Heart left ventricle (tissue), 16 donors: ENCODE measurements around the gene DESI1. TPM values are rescaled to one million over a fixed set of nuclear protein-coding genes. Genes with fewer than 3 reads are reported as not detected.

Experiments used
- ATAC-seq, 4 donors: fragments of 200-7000 bp; cut with Tn5 transposase; one replicate each; pipeline ENCODE4 v1.9.1; 2020 to 2022; ENCODE audit warnings: moderate library complexity in 4 of 4, mild to moderate bottlenecking in 3 of 4, moderate number of reproducible peaks in 1 of 4
- DNase-seq, 5 donors: peaks; one replicate each; pipeline ENCODE4 v3.0.0-alpha.2; 2020
- H3K27ac ChIP-seq, 12 donors: fragments of 200-600 bp; sonication (generic) in 4 of 12; one replicate each; pipeline versions ENCODE4 v1.5.0 to v1.8.0; 2016 to 2022; ENCODE audit warnings: mild to moderate bottlenecking in 2 of 12
- H3K27me3 ChIP-seq, 9 donors: fragments of 200-600 bp; sonication (generic) in 2 of 9; one replicate each; pipeline versions ENCODE4 v1.5.1 to v1.8.0; 2016 to 2022; ENCODE audit warnings: mild to moderate bottlenecking in 3 of 9
- H3K36me3 ChIP-seq, 9 donors: fragments of 200-600 bp; sonication (generic) in 2 of 9; one replicate each; pipeline versions ENCODE4 v1.5.0 to v1.8.0; 2018 to 2022; ENCODE audit warnings: mild to moderate bottlenecking in 2 of 9
- H3K4me1 ChIP-seq, 12 donors: fragments of 200-600 bp; sonication (generic) in 4 of 12; one replicate each; pipeline versions ENCODE4 v1.5.0 to v1.8.0; 2016 to 2022; ENCODE audit warnings: mild to moderate bottlenecking in 3 of 12
- H3K4me3 ChIP-seq, 12 donors: fragments of 200-600 bp; sonication (generic) in 4 of 12; one replicate each; pipeline versions ENCODE4 v1.5.0 to v1.8.0; 2017 to 2022; ENCODE audit warnings: mild to moderate bottlenecking in 9 of 12, moderate library complexity in 4 of 12
- H3K9me3 ChIP-seq, 12 donors: fragments of 200-600 bp; sonication (generic) in 4 of 12; one replicate each; pipeline versions ENCODE4 v1.5.0 to v1.8.0; 2016 to 2022; ENCODE audit warnings: mild to moderate bottlenecking in 1 of 12
- POLR2A ChIP-seq, 2 donors: fragments of 450-650 bp; IDR thresholded peaks; one replicate each; pipeline ENCODE4 v1.6.1; 2017; ENCODE audit warnings: antibody characterized with exemption in 2 of 2, mild to moderate bottlenecking in 2 of 2, moderate library complexity in 2 of 2
- WGBS, 4 donors: extraction: QIAGEN DNeasy Blood & Tissue Kit in 2 of 4; methylation state at CpG; one replicate each; pipeline versions ENCODE4 v1.1.5 to v1.1.7; 2013 to 2018; 5-methylcytosine and 5-hydroxymethylcytosine counted together
- intact Hi-C, 10 donors: fragments of 100-400 bp; cut with DNase I; formaldehyde crosslinking; loops; one replicate each; pipeline versions ENCODE4 v1.11.1 to v1.14.2; 2022
- polyA plus RNA-seq, 2 donors: library from polyadenylated mRNA; stranded (reverse); fragments of 200-250 nt; gene quantifications; one replicate each; pipeline ENCODE4 v1.2.3, GENCODE V29; 2013
- total RNA-seq, 9 donors: library from RNA; depleted of rRNA in 2 of 9; stranded (reverse); fragments of >200 nt in 2 of 9; fragmentation: NEBNext Ultra II Directional in 3 of 9; extraction: Animal tissue kit (Norgen Biotek cat#: 25700) in 3 of 9; gene quantifications; one replicate each; pipeline versions ENCODE4 v1.1.0 to v1.2.4, GENCODE V29; 2016 to 2023
- TF ChIP-seq, protein P1 (sequence below), 12 donors: fragments of 200-600 bp; sonication (generic) in 4 of 12; IDR thresholded peaks; one replicate each; pipeline versions ENCODE4 v1.5.0 to v1.8.0; 2018 to 2022; ENCODE audit warnings: antibody characterized with exemption in 12 of 12, mild to moderate bottlenecking in 5 of 12
- donor health status: ischemic (EF 13 %, LVEDD 7.1; RV severe dilation, severe dysfunction).
- donor health status: healthy with polysubstance abuse.
- donor health status: DM: no; HTN: yes; CAD: no.
- donor health status: DM: no; HTN: no; CAD: no.
- donor health status: ischemic (EF 25% LVEDD 6.9; RV normal size, moderate dysfunction).
- donor health status: ischemic (EF 25% LVEDD 5.7; RV mildly dilated, moderate dysfunction).
- donor health status: healthy.
- donor health status: DM: yes; HTN: yes; CAD: no.
- donor health status: ischemic (EF 35%, LVEDD 5.7; RV mildly dilated, moderate dysfunction).
- donor health status: nonischemic (EF 11% LVEDD 7.7; RV severe dilation, severe dysfunction).
- donor health status: DM: yes; HTN: yes; CAD: no.
- donor health status: PGD.
- donor health status: ischemic (EF 29% LVEDD 5.4; RV normal size, mild dysfunction).
- donor health status: nonischemic (EF 23%, LVEDD 6.1; RV moderate dilation, normal function).

The DESI1 gene
- total and polyA plus RNA-seq, 11 donors: 24.2 to 51.0 (median 39.8) TPM

GRCh38 chr22:41650821-41651220 is 30.0 kb upstream of the DESI1 start:
- peaks cover 9 to 99% (median 98%) of the 10 kb centered on the region in 9 donors for H3K36me3 ChIP-seq
- TF ChIP-seq, protein P1, sequence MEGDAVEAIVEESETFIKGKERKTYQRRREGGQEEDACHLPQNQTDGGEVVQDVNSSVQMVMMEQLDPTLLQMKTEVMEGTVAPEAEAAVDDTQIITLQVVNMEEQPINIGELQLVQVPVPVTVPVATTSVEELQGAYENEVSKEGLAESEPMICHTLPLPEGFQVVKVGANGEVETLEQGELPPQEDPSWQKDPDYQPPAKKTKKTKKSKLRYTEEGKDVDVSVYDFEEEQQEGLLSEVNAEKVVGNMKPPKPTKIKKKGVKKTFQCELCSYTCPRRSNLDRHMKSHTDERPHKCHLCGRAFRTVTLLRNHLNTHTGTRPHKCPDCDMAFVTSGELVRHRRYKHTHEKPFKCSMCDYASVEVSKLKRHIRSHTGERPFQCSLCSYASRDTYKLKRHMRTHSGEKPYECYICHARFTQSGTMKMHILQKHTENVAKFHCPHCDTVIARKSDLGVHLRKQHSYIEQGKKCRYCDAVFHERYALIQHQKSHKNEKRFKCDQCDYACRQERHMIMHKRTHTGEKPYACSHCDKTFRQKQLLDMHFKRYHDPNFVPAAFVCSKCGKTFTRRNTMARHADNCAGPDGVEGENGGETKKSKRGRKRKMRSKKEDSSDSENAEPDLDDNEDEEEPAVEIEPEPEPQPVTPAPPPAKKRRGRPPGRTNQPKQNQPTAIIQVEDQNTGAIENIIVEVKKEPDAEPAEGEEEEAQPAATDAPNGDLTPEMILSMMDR (IDR thresholded peaks at IDR 0.05): no peak
- TF ChIP-seq POLR2A (IDR thresholded peaks at IDR 0.05): no peak
- H3K9me3 ChIP-seq: no peaks in the 10 kb centered on the region
- peaks cover 0 to 9% (median 0%) of the 10 kb centered on the region in 12 donors for H3K4me1 ChIP-seq
- no peak overlapping the region for H3K4me3 ChIP-seq
- intact Hi-C loops: no loop called here
- no peaks in the 10 kb centered on the region for H3K27me3 ChIP-seq
- WGBS, 4 donors: 94 to 96% (median 94%) methylated on average over 11 of the region's 11 CpGs
- ATAC-seq: no peak
- DNase-seq: no peak
- no peak overlapping the region for H3K27ac ChIP-seq

DNA sequence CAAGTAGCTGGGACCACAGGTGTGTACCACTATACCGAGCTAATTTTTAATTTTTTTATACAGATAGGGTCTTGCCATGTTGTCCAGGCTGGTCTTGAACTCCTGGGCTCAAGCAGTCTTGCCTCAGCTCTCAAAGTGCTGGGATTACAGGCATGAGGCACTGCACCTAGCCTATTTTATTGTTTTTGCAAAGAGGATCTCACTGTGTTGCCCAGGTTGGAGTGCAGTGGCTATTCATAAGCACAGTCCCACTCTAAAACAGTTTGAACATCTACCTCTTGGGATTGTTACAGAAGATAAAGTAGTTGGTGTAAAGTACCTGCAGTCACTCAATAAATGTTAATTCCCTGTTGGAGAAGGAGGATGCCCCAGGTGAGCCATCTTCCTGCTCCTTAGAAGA is 29.4 kb upstream of the DESI1 start:
- intact Hi-C loops: no loop called here
- no peak overlapping the region for H3K4me3 ChIP-seq
- H3K9me3 ChIP-seq: no peaks in the 10 kb centered on the region
- peaks cover 9 to 99% (median 98%) of the 10 kb centered on the region in 9 donors for H3K36me3 ChIP-seq
- H3K4me1 ChIP-seq: peaks cover 0 to 10% (median 0%) of the 10 kb centered on the region in 12 donors
- 90 to 100% (median 97%) methylated on average over 1 of the region's 1 CpG for WGBS, 4 donors
- TF ChIP-seq, protein P1 (IDR thresholded peaks at IDR 0.05): no peak
- TF ChIP-seq POLR2A (IDR thresholded peaks at IDR 0.05): no peak
- H3K27ac ChIP-seq: no peak overlapping the region
- DNase-seq (no peak), ATAC-seq (no peak)
- H3K27me3 ChIP-seq: no peaks in the 10 kb centered on the region

DNA sequence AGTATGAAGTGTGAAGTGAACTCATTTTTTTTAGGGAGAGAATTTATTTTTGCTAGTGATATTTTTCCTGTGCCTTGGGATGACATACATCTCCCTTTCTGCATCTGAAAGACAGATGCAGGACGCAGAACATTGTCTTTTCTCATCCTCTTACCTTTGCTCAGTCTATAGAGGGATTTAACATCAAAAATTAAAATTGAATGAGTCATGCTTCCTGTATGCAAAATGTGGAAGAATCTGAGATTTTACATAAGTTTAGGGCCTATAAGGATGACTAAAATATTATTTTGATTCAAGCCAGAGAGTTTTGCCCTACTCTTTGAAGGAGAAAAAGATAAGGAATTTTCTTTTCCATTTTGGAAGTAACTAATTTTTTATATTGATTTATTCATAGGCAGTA is 27.6 kb upstream of the DESI1 start:
- intact Hi-C loops: loop anchor here in 1 of 10 donors (2.0 kb wide), 1 partner anchor 24 kb away; no protein-coding TSS in a partner anchor
- Histone ChIP-seq H3K36me3 (peaks cover 2 to 99% (median 97%) of the 10 kb centered on the region in 9 donors), H3K4me3 (no peak overlapping the region), H3K27ac (no peak overlapping the region), H3K27me3 (no peaks in the 10 kb centered on the region), H3K9me3 (no peaks in the 10 kb centered on the region), H3K4me1 (peaks cover 0 to 10% (median 0%) of the 10 kb centered on the region in 12 donors)
- WGBS, 4 donors: 94 to 96% (median 95%) methylated on average over 1 of the region's 1 CpG
- ATAC-seq (no peak), DNase-seq (no peak)
- TF ChIP-seq, protein P1 (IDR thresholded peaks at IDR 0.05): no peak
- TF ChIP-seq POLR2A (IDR thresholded peaks at IDR 0.05): no peak

DNA sequence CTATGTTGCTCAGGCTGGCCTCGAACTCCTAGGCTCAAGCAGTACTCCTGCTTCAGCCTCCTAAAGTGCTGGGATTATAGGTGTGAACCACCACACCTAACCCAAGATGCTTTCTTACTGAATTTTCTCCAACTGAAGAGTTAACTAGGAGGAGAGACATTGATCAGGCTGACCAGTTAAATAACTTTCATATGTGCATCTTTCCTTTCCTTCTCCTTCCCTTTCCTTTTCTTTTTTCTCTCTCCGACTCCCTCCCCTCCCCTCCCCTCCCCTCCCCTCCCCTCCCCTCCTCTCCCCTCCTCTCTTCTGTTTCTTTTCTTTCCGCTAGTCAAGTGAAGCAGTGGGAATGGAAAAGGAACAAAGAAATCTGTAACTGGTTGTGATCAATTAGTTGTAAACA is 26.9 kb upstream of the DESI1 start:
- Histone ChIP-seq H3K27me3 (no peaks in the 10 kb centered on the region), H3K4me1 (peaks cover 0 to 10% (median 0%) of the 10 kb centered on the region in 12 donors), H3K4me3 (no peak overlapping the region), H3K9me3 (no peaks in the 10 kb centered on the region), H3K36me3 (peaks cover 2 to 99% (median 97%) of the 10 kb centered on the region in 9 donors), H3K27ac (no peak overlapping the region)
- DNase-seq: no peak
- 76 to 90% (median 84%) methylated on average over 2 to 3 of the region's 3 CpGs for WGBS, 4 donors
- intact Hi-C loops: loop anchor here in 1 of 10 donors (2.0 kb wide), 1 partner anchor 23 kb away; no protein-coding TSS in a partner anchor
- no peak for ATAC-seq
- TF ChIP-seq POLR2A (IDR thresholded peaks at IDR 0.05): no peak
- TF ChIP-seq, protein P1 (IDR thresholded peaks at IDR 0.05): no peak
